HEK293 (cell line): Measurements from ENCODE around the gene UBAC2.

Experiments used
- CTCF ChIA-PET: fragments of 350-600 bp; formaldehyde crosslinking; extraction: SDS; loops from one replicate; lab custom pipeline; 2021; ENCODE audit warnings: antibody characterized with exemption; lab: Yijun Ruan, JAX
- POLR2A ChIA-PET: fragments of 300-600 bp; formaldehyde crosslinking; extraction: SDS; loops from one replicate; lab custom pipeline; 2020; ENCODE audit warnings: antibody characterized with exemption, inconsistent platforms; lab: Yijun Ruan, JAX
- H3K27ac ChIP-seq: fragments of 200-500 bp; sonication (Bioruptor generic); 2 replicates; pipeline ENCODE4 v1.5.1; 2014; ENCODE audit warnings: low read depth, low read length, control low read depth, inconsistent platforms; ENCODE audit errors: extremely low read depth
- H3K36me3 ChIP-seq, 2 experiments: fragments of 200-500 bp in 1 of 2; sonication (Bioruptor generic) in 1 of 2; 1 replicate in 1 of 2; 2 replicates in 1 of 2; pipeline ENCODE4 v1.5.1; 2014 to 2017; ENCODE audit warnings: inconsistent platforms in 2 of 2, low read length in 2 of 2; ENCODE audit not compliant: control insufficient read depth in 2 of 2, insufficient read depth in 1 of 2
- H3K4me1 ChIP-seq: fragments of 200-500 bp; sonication (Bioruptor generic); 2 replicates; pipeline ENCODE4 v1.5.1; 2014; ENCODE audit warnings: mild to moderate bottlenecking, low read length, inconsistent platforms; ENCODE audit not compliant: control insufficient read depth, insufficient read depth
- H3K4me3 ChIP-seq: 2 replicates; pipeline ENCODE4 v1.5.1; 2011; ENCODE audit warnings: low read depth, mild to moderate bottlenecking, control low read depth, low read length, moderate library complexity
- H3K9me3 ChIP-seq: fragments of 200-500 bp; sonication (Bioruptor generic); 2 replicates; pipeline ENCODE4 v1.5.1; 2014; ENCODE audit warnings: low read depth, low read length, inconsistent platforms; ENCODE audit not compliant: control insufficient read depth, insufficient read depth
- GLIS2 ChIP-seq: fragments of 450-650 bp; formaldehyde crosslinking; IDR thresholded peaks from 2 replicates; pipeline ENCODE4 v1.5.1; 2016; ENCODE audit warnings: missing biosample characterization, missing genetic modification characterization
- HOXC10 ChIP-seq: sonication (generic); formaldehyde crosslinking; IDR thresholded peaks from 2 replicates; pipeline ENCODE4 v1.8.1; 2023; ENCODE audit warnings: mild to moderate bottlenecking, missing genetic modification reagents
- INSM2 ChIP-seq: fragments of 450-650 bp; formaldehyde crosslinking; IDR thresholded peaks from 2 replicates; pipeline ENCODE4 v1.5.1; 2016; ENCODE audit warnings: missing biosample characterization, missing genetic modification characterization
- KLF17 ChIP-seq: fragments of 450-650 bp; formaldehyde crosslinking; IDR thresholded peaks from 2 replicates; pipeline ENCODE4 v1.5.1; 2016; ENCODE audit warnings: missing biosample characterization, missing genetic modification characterization
- REPIN1 ChIP-seq: fragments of 450-650 bp; formaldehyde crosslinking; IDR thresholded peaks from 2 replicates; pipeline ENCODE4 v1.5.1; 2017; ENCODE audit warnings: missing biosample characterization, missing genetic modification characterization, low read depth
- SETDB1 ChIP-seq: IDR thresholded peaks from one replicate; pipeline ENCODE4 v1.6.1; 2017; ENCODE audit warnings: mild to moderate bottlenecking, low read length, moderate library complexity, mixed read lengths; ENCODE audit not compliant: insufficient read length
- SP3 ChIP-seq: fragments of 450-650 bp; formaldehyde crosslinking; IDR thresholded peaks from 2 replicates; pipeline ENCODE4 v1.5.1; 2016; ENCODE audit warnings: missing biosample characterization, missing genetic modification characterization
- TRIM28 ChIP-seq: IDR thresholded peaks from 2 replicates; pipeline ENCODE4 v1.6.1; 2011; ENCODE audit warnings: low read length, control low read depth, borderline replicate concordance
- ZBTB21 ChIP-seq: fragments of 450-650 bp; formaldehyde crosslinking; IDR thresholded peaks from 2 replicates; pipeline ENCODE4 v1.5.1; 2017; ENCODE audit warnings: missing biosample characterization, missing genetic modification characterization
- ZNF121 ChIP-seq: fragments of 450-650 bp; formaldehyde crosslinking; IDR thresholded peaks from 2 replicates; pipeline ENCODE4 v1.5.1; 2016; ENCODE audit warnings: missing biosample characterization, missing genetic modification characterization
- ZNF132 ChIP-seq: fragments of 450-650 bp; formaldehyde crosslinking; IDR thresholded peaks from 2 replicates; pipeline ENCODE4 v1.5.1; 2017; ENCODE audit warnings: missing biosample characterization, missing genetic modification characterization, borderline replicate concordance
- ZNF23 ChIP-seq: fragments of 450-650 bp; formaldehyde crosslinking; IDR thresholded peaks from 2 replicates; pipeline ENCODE4 v1.5.1; 2016; ENCODE audit warnings: missing biosample characterization, missing genetic modification characterization, borderline replicate concordance
- ZNF24 ChIP-seq: fragments of 450-650 bp; formaldehyde crosslinking; IDR thresholded peaks from 2 replicates; pipeline ENCODE4 v1.5.1; 2016; ENCODE audit warnings: missing biosample characterization, missing genetic modification characterization
- ZNF302 ChIP-seq: fragments of 450-650 bp; formaldehyde crosslinking; IDR thresholded peaks from 2 replicates; pipeline ENCODE4 v1.5.1; 2016; ENCODE audit warnings: missing biosample characterization, missing genetic modification characterization, low read depth
- ZNF37A ChIP-seq: fragments of 450-650 bp; IDR thresholded peaks from 2 replicates; pipeline ENCODE4 v1.5.1; 2018; ENCODE audit warnings: missing biosample characterization, missing genetic modification characterization
- ZNF391 ChIP-seq: fragments of 450-650 bp; formaldehyde crosslinking; IDR thresholded peaks from 2 replicates; pipeline ENCODE4 v1.5.1; 2016; ENCODE audit warnings: low read depth, missing biosample characterization, missing genetic modification characterization, borderline replicate concordance
- ZNF423 ChIP-seq: fragments of 450-650 bp; formaldehyde crosslinking; IDR thresholded peaks from 2 replicates; pipeline ENCODE4 v1.5.1; 2016; ENCODE audit warnings: missing biosample characterization, missing genetic modification characterization
- ZNF510 ChIP-seq: fragments of 450-650 bp; formaldehyde crosslinking; IDR thresholded peaks from 2 replicates; pipeline ENCODE4 v1.5.1; 2018; ENCODE audit warnings: mild to moderate bottlenecking, missing genetic modification characterization, missing biosample characterization; ENCODE audit not compliant: insufficient replicate concordance
- ZNF596 ChIP-seq: fragments of 450-650 bp; IDR thresholded peaks from 2 replicates; pipeline ENCODE4 v1.5.0; 2018; ENCODE audit warnings: missing biosample characterization, mild to moderate bottlenecking, missing genetic modification characterization, moderate library complexity
- ZSCAN30 ChIP-seq: fragments of 450-650 bp; IDR thresholded peaks from 2 replicates; pipeline ENCODE4 v1.5.1; 2018; ENCODE audit warnings: missing biosample characterization, mild to moderate bottlenecking, missing genetic modification characterization, moderate library complexity
- TF ChIP-seq, protein P1 (sequence below): fragments of 450-650 bp; IDR thresholded peaks from 2 replicates; pipeline ENCODE4 v1.5.1; 2018; ENCODE audit warnings: missing biosample characterization, mild to moderate bottlenecking, missing genetic modification characterization
- TF ChIP-seq, protein P2 (sequence below): fragments of 450-650 bp; formaldehyde crosslinking; conservative IDR thresholded peaks from 2 replicates; pipeline ENCODE4 v1.5.1; 2016; ENCODE audit warnings: low read depth, missing biosample characterization, missing genetic modification characterization

Gene UBAC2

GRCh38 chr13:99377641-99378040 is 177.0 kb downstream of the UBAC2 start:
- H3K4me1 ChIP-seq = no peaks in the 10 kb centered on the region
- ChIA-PET POLR2A (no interaction called here), CTCF (interaction anchor here (1.0 to 1.9 kb wide), 2 partner anchors 9 to 10 kb away, joined by 4 to 9 read pairs; no protein-coding TSS in a partner anchor)
- no peaks in the 10 kb centered on the region for H3K9me3 ChIP-seq
- no peak overlapping the region for H3K27ac ChIP-seq
- no peaks in the 10 kb centered on the region for H3K36me3 ChIP-seq
- no peak overlapping the region for H3K4me3 ChIP-seq
- TF ChIP-seq ZNF37A (tag by site-specific recombination) (no peak), GLIS2 (tag by site-specific recombination) (no peak), SETDB1 (no peak), ZNF391 (tag by site-specific recombination) (no peak), REPIN1 (tag by site-specific recombination) (no peak), INSM2 (tag by site-specific recombination) (no peak), KLF17 (no peak), ZNF596 (tag by site-specific recombination) (no peak), ZNF423 (tag by site-specific recombination) (no peak), ZSCAN30 (tag by site-specific recombination) (no peak), ZNF121 (tag by site-specific recombination) (no peak), ZNF302 (tag by site-specific recombination) (no peak), HOXC10 (CRISPR knock-in tag) (no peak)

- ChIA-PET CTCF (interaction anchor here (0.6 kb wide), 1 partner anchor 58 kb away, joined by 4 read pairs; no protein-coding TSS in a partner anchor), POLR2A (no interaction called here)
- no peaks in the 10 kb centered on the region for H3K4me1 ChIP-seq
- no peak overlapping the region for H3K27ac ChIP-seq
- no peak overlapping the region for H3K4me3 ChIP-seq
- TF ChIP-seq, protein P1, sequence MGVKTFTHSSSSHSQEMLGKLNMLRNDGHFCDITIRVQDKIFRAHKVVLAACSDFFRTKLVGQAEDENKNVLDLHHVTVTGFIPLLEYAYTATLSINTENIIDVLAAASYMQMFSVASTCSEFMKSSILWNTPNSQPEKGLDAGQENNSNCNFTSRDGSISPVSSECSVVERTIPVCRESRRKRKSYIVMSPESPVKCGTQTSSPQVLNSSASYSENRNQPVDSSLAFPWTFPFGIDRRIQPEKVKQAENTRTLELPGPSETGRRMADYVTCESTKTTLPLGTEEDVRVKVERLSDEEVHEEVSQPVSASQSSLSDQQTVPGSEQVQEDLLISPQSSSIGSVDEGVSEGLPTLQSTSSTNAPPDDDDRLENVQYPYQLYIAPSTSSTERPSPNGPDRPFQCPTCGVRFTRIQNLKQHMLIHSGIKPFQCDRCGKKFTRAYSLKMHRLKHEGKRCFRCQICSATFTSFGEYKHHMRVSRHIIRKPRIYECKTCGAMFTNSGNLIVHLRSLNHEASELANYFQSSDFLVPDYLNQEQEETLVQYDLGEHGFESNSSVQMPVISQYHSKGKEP = no peak
- TF ChIP-seq TRIM28 = no peak
- H3K36me3 ChIP-seq = no peaks in the 10 kb centered on the region
- H3K9me3 ChIP-seq = no peaks in the 10 kb centered on the region
Measured at GRCh38 chr13:99378985-99379733, 178.5 kb downstream of the UBAC2 start.

- CTCF ChIA-PET = interaction anchor here (1.5 kb wide), 1 partner anchor 57 kb away, joined by 9 read pairs; no protein-coding TSS in a partner anchor
- TF ChIP-seq ZNF24 (tag by site-specific recombination) = no peak
- no peak for TF ChIP-seq ZNF510 (tag by site-specific recombination)
- TF ChIP-seq ZNF23 (tag by site-specific recombination) = no peak
- no peak for TF ChIP-seq ZNF132 (tag by site-specific recombination)
- TF ChIP-seq ZBTB21 (tag by site-specific recombination) = no peak
- TF ChIP-seq SP3 = no peak
- TF ChIP-seq, protein P2, sequence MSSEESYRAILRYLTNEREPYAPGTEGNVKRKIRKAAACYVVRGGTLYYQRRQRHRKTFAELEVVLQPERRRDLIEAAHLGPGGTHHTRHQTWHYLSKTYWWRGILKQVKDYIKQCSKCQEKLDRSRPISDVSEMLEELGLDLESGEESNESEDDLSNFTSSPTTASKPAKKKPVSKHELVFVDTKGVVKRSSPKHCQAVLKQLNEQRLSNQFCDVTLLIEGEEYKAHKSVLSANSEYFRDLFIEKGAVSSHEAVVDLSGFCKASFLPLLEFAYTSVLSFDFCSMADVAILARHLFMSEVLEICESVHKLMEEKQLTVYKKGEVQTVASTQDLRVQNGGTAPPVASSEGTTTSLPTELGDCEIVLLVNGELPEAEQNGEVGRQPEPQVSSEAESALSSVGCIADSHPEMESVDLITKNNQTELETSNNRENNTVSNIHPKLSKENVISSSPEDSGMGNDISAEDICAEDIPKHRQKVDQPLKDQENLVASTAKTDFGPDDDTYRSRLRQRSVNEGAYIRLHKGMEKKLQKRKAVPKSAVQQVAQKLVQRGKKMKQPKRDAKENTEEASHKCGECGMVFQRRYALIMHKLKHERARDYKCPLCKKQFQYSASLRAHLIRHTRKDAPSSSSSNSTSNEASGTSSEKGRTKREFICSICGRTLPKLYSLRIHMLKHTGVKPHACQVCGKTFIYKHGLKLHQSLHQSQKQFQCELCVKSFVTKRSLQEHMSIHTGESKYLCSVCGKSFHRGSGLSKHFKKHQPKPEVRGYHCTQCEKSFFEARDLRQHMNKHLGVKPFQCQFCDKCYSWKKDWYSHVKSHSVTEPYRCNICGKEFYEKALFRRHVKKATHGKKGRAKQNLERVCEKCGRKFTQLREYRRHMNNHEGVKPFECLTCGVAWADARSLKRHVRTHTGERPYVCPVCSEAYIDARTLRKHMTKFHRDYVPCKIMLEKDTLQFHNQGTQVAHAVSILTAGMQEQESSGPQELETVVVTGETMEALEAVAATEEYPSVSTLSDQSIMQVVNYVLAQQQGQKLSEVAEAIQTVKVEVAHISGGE = no peak
Measured at GRCh38 chr13:99379856-99380801, 179.5 kb downstream of the UBAC2 start.

More at GRCh38 chr13:99379856-99380801, 179.5 kb downstream of the UBAC2 start:
- H3K9me3 ChIP-seq = no peaks in the 10 kb centered on the region
- H3K27ac ChIP-seq = no peak overlapping the region
- H3K4me1 ChIP-seq = no peaks in the 10 kb centered on the region
- POLR2A ChIA-PET = no interaction called here
- H3K4me3 ChIP-seq = no peak overlapping the region
- no peaks in the 10 kb centered on the region for H3K36me3 ChIP-seq
